AG04449 (cell line): ENCODE data around the gene MRPS35.

Source experiments
- CTCF ChIA-PET: fragments of 350-600 bp; formaldehyde crosslinking; extraction: SDS; loops from one replicate; lab custom pipeline; 2021; ENCODE audit warnings: antibody characterized with exemption; lab: Yijun Ruan, JAX
- POLR2A ChIA-PET: fragments of 400-600, 350-600 bp; formaldehyde crosslinking; extraction: SDS; loops from one replicate; lab custom pipeline; 2020; ENCODE audit warnings: antibody characterized with exemption, inconsistent platforms; lab: Yijun Ruan, JAX
- DNase-seq: peaks from one replicate; pipeline ENCODE4 v3.0.0-alpha.2; 2010; ENCODE audit warnings: low read depth, low spot score
- H3K4me3 ChIP-seq: 2 replicates; pipeline ENCODE4 v1.5.1; 2011; ENCODE audit warnings: low read depth, mild to moderate bottlenecking, control low read depth, low read length
- CTCF ChIP-seq: IDR thresholded peaks from one replicate; pipeline ENCODE4 v1.5.1; 2011; ENCODE audit warnings: mild to moderate bottlenecking, moderate library complexity, low read length, control low read depth, inconsistent platforms; ENCODE audit not compliant: insufficient read depth; ENCODE audit errors: missing control alignments

The MRPS35 gene

GRCh38 chr12:27802511-27802910 is 91.9 kb downstream of the MRPS35 start:
- TF ChIP-seq CTCF, result no peak
- POLR2A ChIA-PET, result interaction anchor here (0.7 kb wide), 1 partner anchor 25 kb away, joined by 3 read pairs; no protein-coding TSS in a partner anchor
- no peak for DNase-seq
- CTCF ChIA-PET, result interaction anchor here (0.9 to 1.1 kb wide), 2 partner anchors 14 to 19 kb away, joined by 3 read pairs; no protein-coding TSS in a partner anchor
- no peak overlapping the region for H3K4me3 ChIP-seq

GRCh38 chr12:27802936-27803335 is 92.3 kb downstream of the MRPS35 start:
- TF ChIP-seq CTCF, result no peak
- POLR2A ChIA-PET, result no interaction called here
- CTCF ChIA-PET, result interaction anchor here (1.1 kb wide), 1 partner anchor 19 kb away, joined by 3 read pairs; no protein-coding TSS in a partner anchor

GRCh38 chr12:27805238-27805637 is 94.6 kb downstream of the MRPS35 start:
- CTCF ChIA-PET, result interaction anchor here (2.0 kb wide), 1 partner anchor 16 kb away, joined by 22 read pairs; no protein-coding TSS in a partner anchor
- no peak for TF ChIP-seq CTCF
- POLR2A ChIA-PET, result no interaction called here
- DNase-seq, result no peak
- no peak overlapping the region for H3K4me3 ChIP-seq

More at GRCh38 chr12:27802936-27803335, 92.3 kb downstream of the MRPS35 start:
- H3K4me3 ChIP-seq, result no peak overlapping the region
- DNase-seq, result no peak
